WTC11 (cell line): ENCODE measurements around the gene FBLN5. TPM values are rescaled to one million over a fixed set of nuclear protein-coding genes. Genes with fewer than 3 reads are reported as not detected.

Experiments used
- ATAC-seq: fragments of 200-7000 bp; cut with Tn5 transposase; 2 replicates; pipeline ENCODE4 v1.10.0; 2021; ENCODE audit warnings: mild to moderate bottlenecking, moderate library complexity
- CTCF ChIA-PET: fragments of 300-600 bp; sonication (Branson Sonifier 250); formaldehyde crosslinking; loops from one replicate; lab custom pipeline; 2021; ENCODE audit warnings: antibody characterized with exemption; lab: Charles Lee
- POLR2A ChIA-PET: fragments of 350-600 bp; sonication (Branson Sonifier 250); formaldehyde crosslinking; loops from one replicate; lab custom pipeline; 2021; ENCODE audit warnings: antibody characterized with exemption; lab: Charles Lee
- DNase-seq: peaks from one replicate; pipeline ENCODE4 v3.0.0; 2021; ENCODE audit warnings: low spot score
- H3K27ac Mint-ChIP-seq: 2 replicates; pipeline ENCODE4 v1.8.0; 2021; ENCODE audit warnings: mixed read lengths
- H3K27me3 Mint-ChIP-seq: 2 replicates; pipeline ENCODE4 v1.8.0; 2021; ENCODE audit warnings: low read depth, mild to moderate bottlenecking, moderate library complexity, mixed read lengths
- H3K36me3 Mint-ChIP-seq: 2 replicates; pipeline ENCODE4 v1.8.0; 2021; ENCODE audit warnings: mixed read lengths
- H3K4me1 Mint-ChIP-seq: 2 replicates; pipeline ENCODE4 v1.8.0; 2022; ENCODE audit warnings: mixed read lengths
- H3K4me3 Mint-ChIP-seq: 2 replicates; pipeline ENCODE4 v1.8.0; 2021; ENCODE audit warnings: mild to moderate bottlenecking, moderate library complexity, mixed read lengths
- H3K9me3 Mint-ChIP-seq: 2 replicates; pipeline ENCODE4 v1.8.0; 2021; ENCODE audit warnings: mixed read lengths
- AR ChIP-seq: fragments of 250-450 bp; sonication (Bioruptor Pico); IDR thresholded peaks from 2 replicates; pipeline ENCODE4 v1.9.0; 2021; ENCODE audit warnings: mild to moderate bottlenecking
- FOXK1 ChIP-seq: sonication (generic); formaldehyde crosslinking; IDR thresholded peaks from 2 replicates; pipeline ENCODE4 v1.8.0; 2022; ENCODE audit warnings: mild to moderate bottlenecking, moderate library complexity, missing genetic modification reagents
- GTF2I ChIP-seq: fragments of 250-450 bp; sonication (Bioruptor Pico); conservative IDR thresholded peaks from 2 replicates; pipeline ENCODE4 v1.4.0; 2021; ENCODE audit warnings: mild to moderate bottlenecking
- IRF1 ChIP-seq: sonication (generic); formaldehyde crosslinking; IDR thresholded peaks from 2 replicates; pipeline ENCODE4 v1.8.0; 2023; ENCODE audit warnings: missing genetic modification reagents
- JUN ChIP-seq: sonication (generic); formaldehyde crosslinking; IDR thresholded peaks from 2 replicates; pipeline ENCODE4 v1.8.0; 2023; ENCODE audit warnings: mild to moderate bottlenecking, missing genetic modification reagents
- KAT7 ChIP-seq: sonication (generic); formaldehyde crosslinking; IDR thresholded peaks from 2 replicates; pipeline ENCODE4 v1.8.1; 2023; ENCODE audit warnings: missing genetic modification reagents, mild to moderate bottlenecking, borderline replicate concordance
- MXD4 ChIP-seq: fragments of 250-450 bp; sonication (Bioruptor Pico); IDR thresholded peaks from 2 replicates; pipeline ENCODE4 v1.8.0; 2021; ENCODE audit warnings: mild to moderate bottlenecking, moderate library complexity, borderline replicate concordance
- NFATC4 ChIP-seq: fragments of 250-450 bp; sonication (Bioruptor Pico); IDR thresholded peaks from 2 replicates; pipeline ENCODE4 v1.9.0; 2021; ENCODE audit warnings: mild to moderate bottlenecking
- NR2C2 ChIP-seq: sonication (generic); formaldehyde crosslinking; IDR thresholded peaks from 2 replicates; pipeline ENCODE4 v1.8.0; 2022; ENCODE audit warnings: mild to moderate bottlenecking, missing genetic modification reagents
- PRDM15 ChIP-seq: sonication (generic); formaldehyde crosslinking; IDR thresholded peaks from 2 replicates; pipeline ENCODE4 v1.8.0; 2022; ENCODE audit warnings: missing genetic modification reagents
- RELA ChIP-seq: sonication (generic); formaldehyde crosslinking; IDR thresholded peaks from 2 replicates; pipeline ENCODE4 v1.8.1; 2022; ENCODE audit warnings: missing genetic modification reagents, mild to moderate bottlenecking, borderline replicate concordance
- SMAD3 ChIP-seq: sonication (generic); formaldehyde crosslinking; IDR thresholded peaks from 2 replicates; pipeline ENCODE4 v1.8.0; 2022; ENCODE audit warnings: missing genetic modification reagents, mild to moderate bottlenecking, borderline replicate concordance
- STAT6 ChIP-seq: sonication (generic); formaldehyde crosslinking; conservative IDR thresholded peaks from 2 replicates; pipeline ENCODE4 v1.8.1; 2023; ENCODE audit warnings: mild to moderate bottlenecking, low read depth, missing genetic modification reagents, moderate library complexity
- TCF7 ChIP-seq: sonication (generic); formaldehyde crosslinking; IDR thresholded peaks from 2 replicates; pipeline ENCODE4 v1.8.0; 2022; ENCODE audit warnings: mild to moderate bottlenecking, low read depth, missing genetic modification reagents, moderate library complexity
- ZBTB43 ChIP-seq: sonication (generic); formaldehyde crosslinking; IDR thresholded peaks from 2 replicates; pipeline ENCODE4 v1.8.1; 2023; ENCODE audit warnings: mild to moderate bottlenecking, missing genetic modification reagents
- ZMAT4 ChIP-seq: fragments of 250-450 bp; sonication (Bioruptor Pico); IDR thresholded peaks from 2 replicates; pipeline ENCODE4 v1.9.0; 2021; ENCODE audit warnings: mild to moderate bottlenecking
- ZNF121 ChIP-seq: sonication (generic); formaldehyde crosslinking; IDR thresholded peaks from 2 replicates; pipeline ENCODE4 v1.8.0; 2023; ENCODE audit warnings: missing genetic modification reagents
- ZNF317 ChIP-seq: sonication (generic); formaldehyde crosslinking; IDR thresholded peaks from 2 replicates; pipeline ENCODE4 v1.8.1; 2023; ENCODE audit warnings: low read depth, mild to moderate bottlenecking, moderate library complexity, missing genetic modification reagents, borderline replicate concordance
- ZNF416 ChIP-seq: fragments of 250-450 bp; sonication (Bioruptor Pico); IDR thresholded peaks from 2 replicates; pipeline ENCODE4 v1.9.0; 2021; ENCODE audit warnings: mild to moderate bottlenecking, inconsistent platforms
- ZNF532 ChIP-seq: fragments of 250-450 bp; sonication (Bioruptor Pico); IDR thresholded peaks from 2 replicates; pipeline ENCODE4 v1.9.0; 2021; ENCODE audit warnings: mild to moderate bottlenecking, borderline replicate concordance
- ZNF671 ChIP-seq: fragments of 250-450 bp; sonication (Bioruptor Pico); IDR thresholded peaks from 2 replicates; pipeline ENCODE4 v1.8.0; 2021; ENCODE audit warnings: mild to moderate bottlenecking
- total RNA-seq: library from RNA; stranded (reverse); gene quantifications from 3 replicates; pipeline ENCODE4 v1.2.3, GENCODE V29; 2021

FBLN5 gene
- total RNA-seq, 1 experiment from 2014 or later: 4.0 TPM

GRCh38 chr14:91977884-91978283 lies 30.4 kb upstream of the FBLN5 start (continued):
- no peak for TF ChIP-seq TCF7
- TF ChIP-seq ZNF121 (CRISPR knock-in tag): no peak
- no peak for TF ChIP-seq ZMAT4 (CRISPR knock-in tag)
- TF ChIP-seq NFATC4 (CRISPR knock-in tag): no peak
- TF ChIP-seq JUN (CRISPR knock-in tag): no peak
- TF ChIP-seq STAT6: no peak
- no peak for TF ChIP-seq ZNF671 (CRISPR knock-in tag)
- no peak for TF ChIP-seq KAT7
- no peak for TF ChIP-seq ZNF416
- no peak for TF ChIP-seq PRDM15
- no peak for TF ChIP-seq GTF2I

- ChIA-PET POLR2A (no interaction called here), CTCF (interaction anchor here (2.3 kb wide), 1 partner anchor 21 kb away, joined by 11 read pairs; no protein-coding TSS in a partner anchor)
- Mint-ChIP-seq H3K36me3 (peaks cover 30% of the 10 kb centered on the region), H3K27me3 (no peaks in the 10 kb centered on the region), H3K4me3 (no peak overlapping the region), H3K4me1 (no peaks in the 10 kb centered on the region), H3K9me3 (peaks cover 7% of the 10 kb centered on the region; the same call in 1 of the 2 replicates), H3K27ac (no peak overlapping the region)
- DNase-seq (no peak), ATAC-seq (no peak)
- TF ChIP-seq FOXK1 (no peak), IRF1 (CRISPR knock-in tag) (no peak), AR (CRISPR knock-in tag) (no peak), MXD4 (CRISPR knock-in tag) (no peak), RELA (no peak), NR2C2 (CRISPR knock-in tag) (no peak), KAT7 (no peak), ZNF532 (no peak), ZBTB43 (CRISPR knock-in tag) (no peak), SMAD3 (CRISPR knock-in tag) (no peak), ZNF317 (no peak), ZNF416 (no peak)
These were observed 28.3 kb upstream of the FBLN5 start for GRCh38 chr14:91975763-91976162.
